Measurements from ENCODE around the gene LRGUK.
"Not testable (repeated sequence)": the region's sequence is repeated elsewhere in the genome, so short reads cannot be mapped to it uniquely, and the experiment has no call there.

LRGUK gene

DNA sequence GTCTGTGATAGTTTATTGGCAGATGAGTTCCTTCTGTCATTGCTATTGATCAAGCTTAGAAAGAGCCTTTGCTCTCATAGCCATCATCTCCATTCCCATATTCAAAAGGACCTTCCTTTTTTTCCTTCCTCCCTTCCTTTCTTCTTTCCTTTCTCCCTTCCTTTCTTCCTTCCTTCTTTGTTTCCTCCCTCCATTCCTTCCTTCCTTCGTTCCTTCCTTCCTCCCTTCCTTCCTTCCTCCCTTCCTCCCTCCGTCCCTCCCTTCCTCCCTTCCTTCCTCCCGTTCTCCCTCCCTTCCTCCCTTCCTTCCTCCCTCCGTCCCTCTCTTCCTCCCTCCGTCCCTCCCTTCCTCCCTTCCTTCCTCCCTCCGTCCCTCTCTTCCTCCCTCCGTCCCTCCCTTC is 104.2 kb downstream of the LRGUK start:
- not testable (repeated sequence) for H3K27ac ChIP-seq (ENCODE audit: low read depth, low read length); H3K9ac ChIP-seq (ENCODE audit: low read length); H3K4me1 ChIP-seq (ENCODE audit: control insufficient read depth, insufficient read depth, low read length); H3K27me3 ChIP-seq (ENCODE audit: control insufficient read depth, insufficient read depth, low read length); H3K36me3 ChIP-seq (ENCODE audit: control insufficient read depth, insufficient read depth, low read length); H3K4me3 ChIP-seq (ENCODE audit: low read length)

DNA sequence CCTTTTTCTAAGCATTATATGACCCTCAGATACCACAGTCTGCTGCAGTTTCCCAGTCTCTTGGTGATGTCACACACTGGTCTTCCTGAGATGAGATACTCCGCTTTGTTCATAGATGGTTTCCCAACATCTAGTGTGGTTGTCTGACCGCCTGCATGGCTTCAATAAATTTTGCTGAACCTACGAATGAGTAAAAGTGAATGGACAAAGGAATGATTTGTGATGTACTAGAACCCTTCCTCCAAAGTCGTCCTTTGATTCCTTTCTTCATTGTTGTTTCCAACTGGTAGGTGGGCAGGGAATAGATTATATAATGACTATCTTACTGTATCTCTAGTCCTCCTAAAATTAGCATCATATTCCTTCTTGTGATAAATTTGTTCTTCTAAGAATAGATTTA is 107.1 kb downstream of the LRGUK start:
- H3K27ac ChIP-seq (ENCODE audit: low read depth, low read length): no peak overlapping the region
- no peaks in the 10 kb centered on the region for H3K4me1 ChIP-seq (ENCODE audit: control insufficient read depth, insufficient read depth, low read length)
- H3K4me3 ChIP-seq (ENCODE audit: low read length): no peak overlapping the region
- no peaks in the 10 kb centered on the region for H3K27me3 ChIP-seq (ENCODE audit: control insufficient read depth, insufficient read depth, low read length)
- no peak overlapping the region for H3K9ac ChIP-seq (ENCODE audit: low read length)
- no peaks in the 10 kb centered on the region for H3K36me3 ChIP-seq (ENCODE audit: control insufficient read depth, insufficient read depth, low read length)

DNA sequence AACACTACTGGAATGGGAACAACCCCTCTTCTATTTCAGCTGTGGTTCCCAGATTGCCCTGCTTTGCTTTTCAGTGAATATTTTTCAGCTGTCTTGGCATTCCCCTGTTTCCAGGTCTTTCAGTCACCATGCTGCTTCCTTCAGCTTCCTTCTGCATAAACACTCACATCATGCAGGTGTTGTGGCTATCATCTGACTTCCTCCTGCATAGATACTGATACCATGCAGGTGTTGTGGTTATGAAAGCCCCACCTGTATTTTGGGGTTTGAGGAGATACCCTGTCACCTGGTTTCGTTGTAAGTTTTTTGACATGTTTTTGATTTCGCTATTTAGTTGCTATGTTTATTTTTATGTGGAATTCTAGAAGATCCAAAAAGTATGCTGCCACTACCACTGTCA is 118.1 kb downstream of the LRGUK start:
- no peak overlapping the region for H3K4me3 ChIP-seq (ENCODE audit: low read length)
- H3K27me3 ChIP-seq (ENCODE audit: control insufficient read depth, insufficient read depth, low read length): no peaks in the 10 kb centered on the region
- no peak overlapping the region for H3K27ac ChIP-seq (ENCODE audit: low read depth, low read length)
- no peaks in the 10 kb centered on the region for H3K4me1 ChIP-seq (ENCODE audit: control insufficient read depth, insufficient read depth, low read length)
- no peaks in the 10 kb centered on the region for H3K36me3 ChIP-seq (ENCODE audit: control insufficient read depth, insufficient read depth, low read length)
- no peak overlapping the region for H3K9ac ChIP-seq (ENCODE audit: low read length)

DNA sequence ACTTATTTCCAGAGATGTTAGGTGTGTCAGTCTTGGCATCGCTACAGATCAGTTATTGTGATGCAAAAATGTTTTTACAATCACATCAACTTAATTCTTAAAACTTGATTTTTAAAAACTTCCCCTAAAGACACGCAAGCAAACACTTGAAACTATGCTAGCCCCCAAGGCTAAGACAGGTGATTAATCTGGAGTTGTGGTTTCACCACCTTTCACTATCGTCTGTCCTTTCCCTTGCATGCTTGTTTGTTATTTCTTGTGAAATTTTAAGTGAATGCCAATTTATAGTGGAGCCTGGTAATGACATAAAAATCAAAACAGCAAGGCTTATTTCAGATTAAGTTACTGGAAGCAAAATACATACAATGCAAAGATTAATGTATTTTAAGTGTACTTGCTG is 119.2 kb downstream of the LRGUK start:
- no peaks in the 10 kb centered on the region for H3K27me3 ChIP-seq (ENCODE audit: control insufficient read depth, insufficient read depth, low read length)
- H3K9ac ChIP-seq (ENCODE audit: low read length): no peak overlapping the region
- no peak overlapping the region for H3K27ac ChIP-seq (ENCODE audit: low read depth, low read length)
- no peaks in the 10 kb centered on the region for H3K4me1 ChIP-seq (ENCODE audit: control insufficient read depth, insufficient read depth, low read length)
- no peaks in the 10 kb centered on the region for H3K36me3 ChIP-seq (ENCODE audit: control insufficient read depth, insufficient read depth, low read length)
- no peak overlapping the region for H3K4me3 ChIP-seq (ENCODE audit: low read length)

DNA sequence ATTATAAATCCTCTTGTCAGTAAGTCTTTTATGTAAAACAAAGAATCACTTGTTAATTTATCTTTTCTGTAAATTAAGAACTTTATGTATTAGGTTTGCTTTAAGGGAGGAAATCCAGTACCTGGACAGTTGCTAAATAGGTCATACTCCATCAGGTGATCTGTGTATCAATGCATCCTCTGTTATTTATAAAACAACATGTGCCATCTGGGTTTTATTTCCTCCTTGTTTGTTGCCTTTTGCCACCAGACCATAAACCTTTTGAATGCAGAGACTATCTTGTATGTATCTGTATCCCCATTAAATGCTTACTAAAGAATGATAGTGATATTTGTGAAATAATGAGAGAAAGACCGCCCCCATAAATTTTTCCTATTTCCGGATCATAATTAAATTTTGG is 119.6 kb downstream of the LRGUK start:
- H3K27me3 ChIP-seq (ENCODE audit: control insufficient read depth, insufficient read depth, low read length): no peaks in the 10 kb centered on the region
- H3K9ac ChIP-seq (ENCODE audit: low read length): no peak overlapping the region
- H3K36me3 ChIP-seq (ENCODE audit: control insufficient read depth, insufficient read depth, low read length): no peaks in the 10 kb centered on the region
- no peak overlapping the region for H3K27ac ChIP-seq (ENCODE audit: low read depth, low read length)
- no peaks in the 10 kb centered on the region for H3K4me1 ChIP-seq (ENCODE audit: control insufficient read depth, insufficient read depth, low read length)
- no peak overlapping the region for H3K4me3 ChIP-seq (ENCODE audit: low read length)

DNA sequence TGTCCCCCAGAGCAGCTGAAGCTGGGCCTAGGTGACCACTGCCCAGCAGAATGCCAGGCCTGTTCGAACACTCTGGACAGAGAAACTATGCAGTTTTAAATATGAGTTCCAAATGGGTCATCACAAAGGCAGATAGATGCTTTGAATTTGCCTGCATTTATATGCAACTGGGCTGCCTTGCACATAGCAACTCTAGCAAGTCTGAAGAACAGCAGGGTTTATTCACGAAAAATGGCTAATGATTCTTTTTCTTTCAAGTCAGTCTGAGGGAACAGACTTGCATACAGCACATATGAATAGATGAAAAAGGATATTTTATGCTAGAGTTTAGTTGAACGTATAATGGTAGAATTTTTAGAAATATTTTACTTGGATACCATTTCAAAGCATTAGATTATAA is 121.1 kb downstream of the LRGUK start:
- no peaks in the 10 kb centered on the region for H3K4me1 ChIP-seq (ENCODE audit: control insufficient read depth, insufficient read depth, low read length)
- H3K9ac ChIP-seq (ENCODE audit: low read length): no peak overlapping the region
- no peaks in the 10 kb centered on the region for H3K36me3 ChIP-seq (ENCODE audit: control insufficient read depth, insufficient read depth, low read length)
- no peaks in the 10 kb centered on the region for H3K27me3 ChIP-seq (ENCODE audit: control insufficient read depth, insufficient read depth, low read length)
- no peak overlapping the region for H3K27ac ChIP-seq (ENCODE audit: low read depth, low read length)
- no peak overlapping the region for H3K4me3 ChIP-seq (ENCODE audit: low read length)

DNA sequence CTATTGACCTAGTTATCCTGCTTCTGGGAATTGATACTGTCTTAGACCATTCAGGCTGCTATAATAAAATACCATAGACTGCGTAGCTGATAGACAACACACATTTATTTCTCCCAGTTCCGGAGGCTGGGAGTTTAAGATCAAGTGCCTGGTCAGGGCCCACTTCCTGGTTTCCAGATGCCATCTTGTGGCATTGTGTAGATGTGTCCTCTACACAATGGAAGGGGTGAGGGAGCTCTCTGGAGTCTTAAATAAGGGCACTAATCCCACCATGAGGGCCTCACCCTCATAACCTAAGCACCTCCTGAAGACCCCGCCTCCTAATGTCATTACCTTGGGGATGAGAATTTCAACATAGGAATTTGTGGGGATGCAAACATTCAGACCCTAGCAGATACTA is 127.2 kb downstream of the LRGUK start:
- Histone ChIP-seq H3K27ac (ENCODE audit: low read depth, low read length) (no peak overlapping the region), H3K4me3 (ENCODE audit: low read length) (no peak overlapping the region), H3K9ac (ENCODE audit: low read length) (no peak overlapping the region), H3K36me3 (ENCODE audit: control insufficient read depth, insufficient read depth, low read length) (no peaks in the 10 kb centered on the region), H3K27me3 (ENCODE audit: control insufficient read depth, insufficient read depth, low read length) (no peaks in the 10 kb centered on the region), H3K4me1 (ENCODE audit: control insufficient read depth, insufficient read depth, low read length) (no peaks in the 10 kb centered on the region)

DNA sequence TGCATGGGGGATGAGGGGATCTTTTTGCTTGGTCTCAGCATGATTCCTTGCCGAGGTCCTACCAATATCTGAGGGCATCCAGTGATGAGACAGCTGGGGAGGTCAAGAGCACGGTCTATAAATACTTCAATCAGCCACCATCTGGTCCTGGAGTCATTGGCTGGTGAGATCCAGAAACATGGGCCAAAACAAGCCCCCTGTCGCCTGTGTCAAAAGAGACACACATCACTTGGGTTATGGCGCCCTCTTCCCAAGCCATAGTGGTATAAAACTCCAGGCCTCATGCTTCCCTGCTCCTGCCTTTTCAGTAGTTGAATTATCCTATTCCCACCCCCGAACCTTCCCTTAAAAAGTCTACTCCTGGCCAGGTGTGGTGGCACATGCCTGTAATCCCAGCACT is 128.7 kb downstream of the LRGUK start:
- no peaks in the 10 kb centered on the region for H3K27me3 ChIP-seq (ENCODE audit: control insufficient read depth, insufficient read depth, low read length)
- no peak overlapping the region for H3K9ac ChIP-seq (ENCODE audit: low read length)
- no peak overlapping the region for H3K4me3 ChIP-seq (ENCODE audit: low read length)
- no peaks in the 10 kb centered on the region for H3K4me1 ChIP-seq (ENCODE audit: control insufficient read depth, insufficient read depth, low read length)
- no peaks in the 10 kb centered on the region for H3K36me3 ChIP-seq (ENCODE audit: control insufficient read depth, insufficient read depth, low read length)
- H3K27ac ChIP-seq (ENCODE audit: low read depth, low read length): no peak overlapping the region

DNA sequence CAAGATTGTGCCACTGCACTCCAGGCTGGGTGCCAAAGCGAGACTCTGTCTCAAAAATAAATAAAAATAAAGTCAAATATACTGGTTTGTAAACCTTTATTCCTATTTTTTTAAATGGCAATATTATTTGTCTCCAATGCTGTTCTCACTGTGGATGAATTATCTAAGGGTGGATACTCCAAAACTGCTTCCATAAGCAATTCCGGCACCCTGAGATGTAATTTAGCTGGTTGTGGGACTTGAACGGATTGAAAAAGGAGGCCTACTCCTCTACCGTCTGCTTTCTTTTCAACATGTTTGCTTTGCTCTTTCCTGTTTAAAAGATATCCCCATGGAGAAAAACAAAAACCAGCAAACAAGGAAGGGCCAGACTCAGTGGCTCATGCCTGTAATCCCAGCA is 135.2 kb downstream of the LRGUK start:
- H3K27me3 ChIP-seq (ENCODE audit: control insufficient read depth, insufficient read depth, low read length): no peaks in the 10 kb centered on the region

DNA sequence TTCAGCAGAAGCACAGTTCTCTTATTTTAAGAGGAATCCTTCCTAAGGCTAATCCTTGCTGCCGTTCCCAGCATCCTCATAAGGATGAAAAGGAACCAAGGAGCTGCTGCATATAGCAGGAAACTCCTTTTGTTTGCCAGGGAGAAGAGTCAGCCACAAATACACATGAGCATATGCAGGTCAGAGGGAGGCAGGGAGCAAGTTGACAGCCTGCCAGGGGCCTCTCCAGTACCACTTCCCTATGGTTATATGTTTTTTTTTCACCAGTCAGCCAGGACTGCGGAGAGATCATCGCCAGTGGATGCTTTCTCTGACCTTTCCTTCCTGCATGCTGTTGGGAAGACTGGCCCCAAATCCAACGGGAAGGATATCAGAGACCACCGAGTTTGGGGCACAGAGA is 149.8 kb downstream of the LRGUK start:
- H3K36me3 ChIP-seq (ENCODE audit: control insufficient read depth, insufficient read depth, low read length): no peaks in the 10 kb centered on the region
- H3K27ac ChIP-seq (ENCODE audit: low read depth, low read length): no peak overlapping the region
- H3K27me3 ChIP-seq (ENCODE audit: control insufficient read depth, insufficient read depth, low read length): no peaks in the 10 kb centered on the region
- no peak overlapping the region for H3K9ac ChIP-seq (ENCODE audit: low read length)
- H3K4me3 ChIP-seq (ENCODE audit: low read length): no peak overlapping the region
- H3K4me1 ChIP-seq (ENCODE audit: control insufficient read depth, insufficient read depth, low read length): no peaks in the 10 kb centered on the region

More for the DNA sequence above, 135.2 kb downstream of the LRGUK start:
- no peak overlapping the region for H3K4me3 ChIP-seq (ENCODE audit: low read length)
- H3K36me3 ChIP-seq (ENCODE audit: control insufficient read depth, insufficient read depth, low read length): no peaks in the 10 kb centered on the region
- H3K27ac ChIP-seq (ENCODE audit: low read depth, low read length): no peak overlapping the region
- H3K9ac ChIP-seq (ENCODE audit: low read length): no peak overlapping the region
- no peaks in the 10 kb centered on the region for H3K4me1 ChIP-seq (ENCODE audit: control insufficient read depth, insufficient read depth, low read length)

DNA sequence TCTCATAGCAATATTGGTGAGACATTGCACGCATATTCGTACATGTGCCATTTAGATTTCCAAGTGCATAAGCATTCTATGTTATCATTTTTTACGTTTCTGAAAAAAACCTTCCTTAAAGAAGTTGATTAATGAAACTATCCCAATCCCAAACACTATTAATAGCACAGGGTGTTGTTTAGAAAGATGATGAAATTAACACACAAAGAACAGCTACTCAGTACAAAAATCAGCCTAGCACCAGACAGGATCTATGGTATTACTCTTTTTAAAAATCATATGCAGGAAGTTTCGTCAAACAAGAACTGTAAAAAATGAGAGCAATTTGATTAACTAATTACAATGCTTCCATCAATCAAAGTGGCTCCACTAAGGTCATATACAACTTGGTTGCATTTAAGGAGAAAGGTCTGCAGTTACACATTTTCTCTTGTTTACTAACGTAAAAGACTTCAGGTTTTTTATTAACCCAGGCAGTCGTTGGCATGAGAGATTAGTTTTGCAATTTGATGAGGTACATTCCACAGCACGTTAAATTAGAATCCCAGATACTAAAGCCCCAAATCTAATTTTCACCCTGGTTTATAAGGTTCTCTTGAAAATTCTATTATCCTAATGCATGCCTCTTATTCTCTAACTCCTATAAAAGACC is 151.5 kb downstream of the LRGUK start:
- Histone ChIP-seq H3K27ac (ENCODE audit: low read depth, low read length) (no peak overlapping the region), H3K27me3 (ENCODE audit: control insufficient read depth, insufficient read depth, low read length) (no peaks in the 10 kb centered on the region), H3K36me3 (ENCODE audit: control insufficient read depth, insufficient read depth, low read length) (no peaks in the 10 kb centered on the region), H3K4me3 (ENCODE audit: low read length) (no peak overlapping the region), H3K4me1 (ENCODE audit: control insufficient read depth, insufficient read depth, low read length) (no peaks in the 10 kb centered on the region), H3K9ac (ENCODE audit: low read length) (no peak overlapping the region)

DNA sequence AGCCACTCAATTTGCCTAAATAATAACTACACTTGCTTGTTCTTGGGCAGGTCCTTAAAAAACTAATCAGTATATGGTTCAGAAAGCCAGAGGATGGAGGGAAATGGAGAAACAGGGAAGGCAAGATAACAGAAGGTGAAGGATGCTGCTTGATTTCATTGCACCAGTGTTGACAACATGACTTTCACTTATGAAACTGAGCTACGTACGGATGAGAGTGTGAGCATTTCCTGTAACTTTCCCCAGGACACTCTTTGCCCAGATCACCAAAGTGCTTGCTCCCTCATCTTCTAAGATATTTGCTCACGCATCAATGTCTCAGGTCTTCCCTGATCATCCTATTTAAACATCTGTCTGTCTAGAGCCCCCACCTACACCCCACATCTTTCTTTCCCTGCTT is 152.2 kb downstream of the LRGUK start:
- H3K4me3 ChIP-seq (ENCODE audit: low read length): no peak overlapping the region
- no peaks in the 10 kb centered on the region for H3K4me1 ChIP-seq (ENCODE audit: control insufficient read depth, insufficient read depth, low read length)
- no peak overlapping the region for H3K27ac ChIP-seq (ENCODE audit: low read depth, low read length)
- H3K9ac ChIP-seq (ENCODE audit: low read length): no peak overlapping the region
- no peaks in the 10 kb centered on the region for H3K36me3 ChIP-seq (ENCODE audit: control insufficient read depth, insufficient read depth, low read length)
- no peaks in the 10 kb centered on the region for H3K27me3 ChIP-seq (ENCODE audit: control insufficient read depth, insufficient read depth, low read length)

DNA sequence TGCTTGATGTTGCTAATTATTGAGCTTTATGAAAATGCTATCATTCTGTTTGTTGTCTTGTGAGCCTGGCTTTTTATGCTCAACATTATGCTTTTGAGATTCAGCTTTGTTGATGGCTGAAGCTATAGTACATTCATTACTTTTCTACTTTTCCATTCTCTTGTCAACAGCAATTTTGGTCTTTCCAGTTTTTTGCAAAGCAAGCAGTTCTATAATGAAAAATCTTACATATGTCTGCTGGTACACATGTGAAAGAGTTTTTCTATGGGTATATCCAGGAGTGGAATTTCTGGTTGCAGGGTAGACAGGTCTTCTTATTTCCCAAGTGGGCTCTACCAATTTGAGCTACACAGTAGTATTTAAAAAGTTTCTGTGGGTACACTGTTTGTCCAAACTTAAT is 152.8 kb downstream of the LRGUK start:
- H3K36me3 ChIP-seq (ENCODE audit: control insufficient read depth, insufficient read depth, low read length): no peaks in the 10 kb centered on the region
- H3K4me3 ChIP-seq (ENCODE audit: low read length): no peak overlapping the region
- H3K9ac ChIP-seq (ENCODE audit: low read length): no peak overlapping the region
- H3K27ac ChIP-seq (ENCODE audit: low read depth, low read length): no peak overlapping the region
- no peaks in the 10 kb centered on the region for H3K4me1 ChIP-seq (ENCODE audit: control insufficient read depth, insufficient read depth, low read length)
- no peaks in the 10 kb centered on the region for H3K27me3 ChIP-seq (ENCODE audit: control insufficient read depth, insufficient read depth, low read length)

Data from rectal smooth muscle tissue (tissue), 1 donor.